Ascending aorta (tissue), 2 donors: ENCODE measurements around the gene MMUT. TPM values are rescaled to one million over a fixed set of nuclear protein-coding genes. Genes with fewer than 3 reads are reported as not detected.
"Not testable (repeated sequence)": the region's sequence is repeated elsewhere in the genome, so short reads cannot be mapped to it uniquely, and the experiment has no call there.

Experiments used
- DNase-seq, 2 donors: peaks; one replicate each; pipeline ENCODE4 v3.0.0-alpha.2; 2019; ENCODE audit warnings: low spot score in 2 of 2
- H3K27ac ChIP-seq, 2 donors: fragments of 200-600 bp; sonication (generic); one replicate each; pipeline ENCODE4 v1.5.1; 2016 to 2017; ENCODE audit warnings: mild to moderate bottlenecking in 1 of 2
- H3K27me3 ChIP-seq: fragments of 200-600 bp; sonication (generic); one replicate; pipeline ENCODE4 v1.5.1; 2017
- H3K36me3 ChIP-seq, 2 donors: fragments of 200-600 bp; sonication (generic); one replicate each; pipeline ENCODE4 v1.5.1; 2016
- H3K4me1 ChIP-seq, 2 donors: fragments of 200-600 bp; sonication (generic); one replicate each; pipeline ENCODE4 v1.5.1; 2016 to 2017; ENCODE audit warnings: mild to moderate bottlenecking in 1 of 2
- H3K4me3 ChIP-seq, 2 donors: fragments of 200-600 bp; sonication (generic); one replicate each; pipeline ENCODE4 v1.5.1; 2016 to 2017; ENCODE audit warnings: mild to moderate bottlenecking in 1 of 2
- H3K9me3 ChIP-seq, 2 donors: fragments of 200-600 bp; sonication (generic); one replicate each; pipeline ENCODE4 v1.5.1; 2016
- CTCF ChIP-seq, 3 experiments: fragments of 200-600 bp in 2 of 3; fragments of 450-650 bp in 1 of 3; sonication (generic) in 2 of 3; IDR thresholded peaks; one replicate each; pipeline ENCODE4 v1.5.1; 2016 to 2019; ENCODE audit warnings: antibody characterized with exemption in 3 of 3, mild to moderate bottlenecking in 1 of 3, moderate library complexity in 1 of 3
- intact Hi-C: fragments of 100-400 bp; cut with DNase I; formaldehyde crosslinking; loops from one replicate; pipeline ENCODE4 v1.15.1; 2023
- total RNA-seq: library from RNA; depleted of rRNA; stranded (reverse); fragments of >200 nt; gene quantifications from one replicate; pipeline ENCODE4 v1.1.0, GENCODE V29; 2016

MMUT gene
- total RNA-seq, 1 donor from 2014 or later: 8.7 TPM

- H3K4me3 ChIP-seq: no peak overlapping the region
- no peak for TF ChIP-seq CTCF (IDR thresholded peaks at IDR 0.05)
- no peak overlapping the region for H3K27ac ChIP-seq
- intact Hi-C loops: no loop called here
- no peaks in the 10 kb centered on the region for H3K27me3 ChIP-seq
- H3K4me1 ChIP-seq: no peaks in the 10 kb centered on the region
- no peaks in the 10 kb centered on the region for H3K36me3 ChIP-seq
- DNase-seq: no peak
- no peaks in the 10 kb centered on the region for H3K9me3 ChIP-seq
Measured at GRCh38 chr6:49401063-49401462, 62.0 kb downstream of the MMUT start.

- H3K27me3 ChIP-seq, H3K9me3 ChIP-seq, H3K27ac ChIP-seq, H3K4me3 ChIP-seq, DNase-seq, intact Hi-C loops, H3K36me3 ChIP-seq, H3K4me1 ChIP-seq: not testable (repeated sequence)
Measured at GRCh38 chr6:49386667-49387508, 76.2 kb downstream of the MMUT start.

- no peaks in the 10 kb centered on the region for H3K36me3 ChIP-seq
- no peak overlapping the region for H3K4me3 ChIP-seq
- no peaks in the 10 kb centered on the region for H3K9me3 ChIP-seq
- DNase-seq: no peak
- no peak for TF ChIP-seq CTCF (IDR thresholded peaks at IDR 0.05)
- no peaks in the 10 kb centered on the region for H3K4me1 ChIP-seq
- H3K27me3 ChIP-seq: no peaks in the 10 kb centered on the region
- H3K27ac ChIP-seq: no peak overlapping the region
- intact Hi-C loops: no loop called here
Measured at GRCh38 chr6:49384904-49385303, 78.1 kb downstream of the MMUT start.

Other genes starting within 250 kb of the MMUT start
- not detected for gene CENPQ, start 117 bp upstream of the MMUT start, total RNA-seq
- gene GLYATL3, start 36.7 kb upstream of the MMUT start, total RNA-seq: not detected
- gene C6orf141, start 87.4 kb upstream of the MMUT start, total RNA-seq: not detected
- gene RHAG, start 173.6 kb upstream of the MMUT start, total RNA-seq: not detected